Omental fat pad (tissue), 4 donors: ENCODE measurements around the gene IGBP1. TPM values are rescaled to one million over a fixed set of nuclear protein-coding genes. Genes with fewer than 3 reads are reported as not detected.

Source experiments
- ATAC-seq: fragments of 150-250 bp; one replicate; pipeline ENCODE4 v1.9.1; 2016; ENCODE audit warnings: mild to moderate bottlenecking, moderate library complexity; ENCODE audit not compliant: low FRiP score
- DNase-seq: peaks from one replicate; pipeline ENCODE4 v3.0.0-alpha.2; 2019; ENCODE audit warnings: low spot score
- CTCF ChIP-seq, 3 donors: fragments of 450-650 bp; IDR thresholded peaks; one replicate each; pipeline ENCODE4 v1.5.1; 2016 to 2017; ENCODE audit warnings: antibody characterized with exemption in 3 of 3, mild to moderate bottlenecking in 3 of 3, moderate library complexity in 2 of 3
- total RNA-seq, 4 donors: library from RNA; depleted of rRNA; stranded (reverse); fragments of >200 nt; gene quantifications; one replicate each; pipeline ENCODE4 v1.1.0, GENCODE V29; 2016

The IGBP1 gene
- total RNA-seq, 4 donors from 2014 or later = 43.1 to 63.7 (median 54.4) TPM

GRCh38 chrX:70129816-70130215, 3.4 kb upstream of the IGBP1 start:
- DNase-seq = no peak
- TF ChIP-seq CTCF (IDR thresholded peaks at IDR 0.05) = no peak
- ATAC-seq = no peak

- no peak for DNase-seq
- no peak for ATAC-seq
- no peak for TF ChIP-seq CTCF (IDR thresholded peaks at IDR 0.05)
These were observed 1.0 kb upstream of the IGBP1 start for GRCh38 chrX:70132224-70132623.

- no peak for DNase-seq
- TF ChIP-seq CTCF (IDR thresholded peaks at IDR 0.05) = no peak
- no peak for ATAC-seq
These were observed 357 bp upstream of the IGBP1 start for GRCh38 chrX:70132877-70133302.

- no peak for TF ChIP-seq CTCF (IDR thresholded peaks at IDR 0.05)
- DNase-seq = no peak
- ATAC-seq = no peak
These were observed 850 bp downstream of the IGBP1 start for GRCh38 chrX:70134116-70134477.

DNA sequence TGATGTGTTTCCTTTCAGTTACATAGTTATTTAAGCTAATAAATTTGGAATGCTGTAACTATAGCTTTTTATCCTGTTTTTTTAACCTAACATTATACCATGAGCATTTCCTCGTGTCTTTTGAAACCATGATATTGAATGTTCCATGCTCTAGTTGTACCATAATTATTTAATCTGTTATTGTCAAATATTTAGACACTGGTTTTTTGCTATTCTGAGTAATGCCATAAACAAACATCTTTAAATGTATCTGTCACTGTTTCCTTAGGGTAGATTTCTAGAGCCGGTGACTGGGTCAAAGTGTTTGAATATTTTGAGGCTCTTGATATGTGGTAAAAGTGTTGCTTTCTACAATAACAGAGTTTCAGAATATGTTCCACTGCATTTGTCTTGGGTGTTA, 5.4 kb downstream of the IGBP1 start:
- DNase-seq (no peak), ATAC-seq (no peak)

GRCh38 chrX:70139736-70140135, 6.5 kb downstream of the IGBP1 start:
- ATAC-seq (no peak), DNase-seq (no peak)
- TF ChIP-seq CTCF (IDR thresholded peaks at IDR 0.05) = no peak

More for the DNA sequence above, 5.4 kb downstream of the IGBP1 start:
- no peak for TF ChIP-seq CTCF (IDR thresholded peaks at IDR 0.05)

GRCh38 chrX:70141373-70141772, 8.1 kb downstream of the IGBP1 start:
- no peak for DNase-seq
- ATAC-seq = no peak
- no peak for TF ChIP-seq CTCF (IDR thresholded peaks at IDR 0.05)
